GM06990 (cell line): Measurements from ENCODE around the gene SULT2B1.
"Not testable (repeated sequence)": the region's sequence is repeated elsewhere in the genome, so short reads cannot be mapped to it uniquely, and the experiment has no call there.

Experiments used
- DNase-seq: peaks from one replicate; pipeline ENCODE4 v3.0.0-alpha.2; 2011; ENCODE audit not compliant: insufficient read length; ENCODE audit errors: extremely low read depth
- H3K27me3 ChIP-seq: replicated peaks from 2 replicates; pipeline ENCODE4 v1.6.0; 2011; ENCODE audit warnings: low read length; ENCODE audit not compliant: control insufficient read depth, insufficient read depth
- H3K36me3 ChIP-seq: 2 replicates; pipeline ENCODE4 v1.5.1; 2011; ENCODE audit warnings: low read length; ENCODE audit not compliant: control insufficient read depth, insufficient read depth
- H3K4me3 ChIP-seq: replicated peaks from 2 replicates; pipeline ENCODE4 v1.5.1; 2011; ENCODE audit warnings: low read depth, mild to moderate bottlenecking, control low read depth, low read length
- TF ChIP-seq, protein P1 (sequence below): IDR thresholded peaks from 2 replicates; pipeline ENCODE4 v1.5.1; 2011; ENCODE audit warnings: low read length, control low read depth, mild to moderate bottlenecking, inconsistent platforms; ENCODE audit not compliant: insufficient read depth, poor library complexity, severe bottlenecking

Gene SULT2B1

DNA sequence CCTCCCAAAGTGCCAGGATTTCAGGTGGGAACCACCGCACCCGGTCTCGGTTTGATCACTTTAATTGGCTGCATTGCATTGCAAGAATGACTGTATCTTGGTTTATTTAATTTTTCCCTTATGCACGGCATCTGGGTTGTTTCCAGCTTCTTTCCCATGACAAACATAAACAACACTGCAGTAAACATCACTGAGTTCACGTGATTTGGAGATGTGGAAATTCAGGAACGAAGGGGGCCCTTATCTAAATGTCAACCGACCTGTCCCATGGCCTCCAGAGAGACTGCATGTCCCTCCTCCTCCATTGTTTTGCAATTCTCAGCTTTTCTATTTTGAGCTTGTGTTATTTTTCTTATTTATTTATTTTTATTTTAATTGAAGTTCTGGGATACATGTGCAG, 14.4 kb upstream of the SULT2B1 start:
- Histone ChIP-seq H3K4me3 (no peak overlapping the region), H3K27me3 (no peaks in the 10 kb centered on the region), H3K36me3 (no peaks in the 10 kb centered on the region)
- no peak for DNase-seq
- TF ChIP-seq, protein P1, sequence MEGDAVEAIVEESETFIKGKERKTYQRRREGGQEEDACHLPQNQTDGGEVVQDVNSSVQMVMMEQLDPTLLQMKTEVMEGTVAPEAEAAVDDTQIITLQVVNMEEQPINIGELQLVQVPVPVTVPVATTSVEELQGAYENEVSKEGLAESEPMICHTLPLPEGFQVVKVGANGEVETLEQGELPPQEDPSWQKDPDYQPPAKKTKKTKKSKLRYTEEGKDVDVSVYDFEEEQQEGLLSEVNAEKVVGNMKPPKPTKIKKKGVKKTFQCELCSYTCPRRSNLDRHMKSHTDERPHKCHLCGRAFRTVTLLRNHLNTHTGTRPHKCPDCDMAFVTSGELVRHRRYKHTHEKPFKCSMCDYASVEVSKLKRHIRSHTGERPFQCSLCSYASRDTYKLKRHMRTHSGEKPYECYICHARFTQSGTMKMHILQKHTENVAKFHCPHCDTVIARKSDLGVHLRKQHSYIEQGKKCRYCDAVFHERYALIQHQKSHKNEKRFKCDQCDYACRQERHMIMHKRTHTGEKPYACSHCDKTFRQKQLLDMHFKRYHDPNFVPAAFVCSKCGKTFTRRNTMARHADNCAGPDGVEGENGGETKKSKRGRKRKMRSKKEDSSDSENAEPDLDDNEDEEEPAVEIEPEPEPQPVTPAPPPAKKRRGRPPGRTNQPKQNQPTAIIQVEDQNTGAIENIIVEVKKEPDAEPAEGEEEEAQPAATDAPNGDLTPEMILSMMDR, result no peak

DNA sequence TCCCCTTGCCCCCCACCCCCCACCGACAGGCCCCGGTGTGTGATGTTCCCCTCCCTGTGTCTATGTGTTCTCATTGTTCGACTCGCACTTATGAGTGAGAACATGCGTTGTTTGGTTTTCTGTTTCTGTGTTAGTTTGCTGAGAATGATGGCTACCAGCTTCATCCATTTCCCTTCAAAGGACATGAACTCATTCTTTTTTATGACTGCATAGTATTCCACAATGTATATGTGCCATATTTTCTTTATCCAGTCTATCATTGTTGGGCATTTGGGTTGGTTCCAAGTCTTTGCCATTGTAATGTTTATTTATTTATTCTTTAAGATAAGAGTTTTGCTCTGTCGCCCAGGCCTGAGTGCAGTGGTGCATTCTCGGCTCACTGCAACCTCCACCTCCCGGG, 13.9 kb upstream of the SULT2B1 start:
- H3K36me3 ChIP-seq, H3K4me3 ChIP-seq, H3K27me3 ChIP-seq, DNase-seq: not testable (repeated sequence)

DNA sequence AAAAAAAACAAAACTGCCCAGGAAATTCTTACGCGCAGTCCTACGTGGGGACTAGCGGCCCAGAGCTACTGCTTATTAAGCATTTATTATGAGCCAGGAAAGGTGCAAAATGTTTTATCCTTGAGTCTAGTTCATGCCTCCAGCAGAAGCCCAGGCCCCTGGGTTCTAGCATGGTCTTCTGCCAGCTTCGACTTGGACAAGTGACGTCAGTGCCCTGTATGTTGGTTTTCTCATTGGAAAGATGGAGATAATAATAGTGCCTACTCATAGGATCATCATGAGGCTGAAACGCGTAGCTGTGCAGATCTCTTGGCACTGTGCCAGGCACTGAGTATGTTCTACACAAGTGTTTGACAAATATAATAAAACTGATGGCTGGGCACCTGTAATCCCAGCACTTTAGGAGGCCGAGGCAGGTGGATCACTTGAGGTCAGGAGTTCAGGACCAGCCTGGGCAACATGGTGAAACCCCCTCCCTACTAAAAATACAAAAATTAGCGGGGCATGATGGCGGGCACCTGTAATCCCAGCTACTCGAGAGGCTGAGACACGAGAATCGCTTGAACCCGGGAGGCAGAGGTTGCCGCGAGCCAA, 12.4 kb upstream of the SULT2B1 start:
- H3K36me3 ChIP-seq, result no peaks in the 10 kb centered on the region
- DNase-seq, result no peak
- no peaks in the 10 kb centered on the region for H3K27me3 ChIP-seq
- H3K4me3 ChIP-seq, result no peak overlapping the region
- TF ChIP-seq, protein P1, result no peak

DNA sequence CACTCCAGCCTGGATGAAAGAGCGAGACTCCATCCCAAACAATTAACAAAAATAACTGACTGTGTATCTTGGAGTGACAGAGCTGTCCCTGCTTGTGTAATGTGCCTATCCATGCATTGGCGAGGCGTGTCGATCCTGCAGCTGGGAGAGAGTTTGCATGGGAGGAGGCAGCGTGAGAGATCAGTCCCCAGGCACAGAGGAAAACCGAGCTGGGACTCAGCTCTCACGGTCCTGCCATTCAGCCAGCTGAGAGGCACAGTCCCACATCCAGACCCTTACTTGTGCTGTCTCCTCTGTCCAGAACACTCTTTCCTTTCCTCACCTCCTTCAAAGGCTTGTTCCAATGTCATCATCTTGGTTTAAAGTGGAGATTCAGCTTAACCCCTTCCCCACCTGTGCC, 11.9 kb upstream of the SULT2B1 start:
- Histone ChIP-seq H3K36me3 (no peaks in the 10 kb centered on the region), H3K27me3 (no peaks in the 10 kb centered on the region), H3K4me3 (no peak overlapping the region)
- no peak for DNase-seq
- TF ChIP-seq, protein P1, result no peak

DNA sequence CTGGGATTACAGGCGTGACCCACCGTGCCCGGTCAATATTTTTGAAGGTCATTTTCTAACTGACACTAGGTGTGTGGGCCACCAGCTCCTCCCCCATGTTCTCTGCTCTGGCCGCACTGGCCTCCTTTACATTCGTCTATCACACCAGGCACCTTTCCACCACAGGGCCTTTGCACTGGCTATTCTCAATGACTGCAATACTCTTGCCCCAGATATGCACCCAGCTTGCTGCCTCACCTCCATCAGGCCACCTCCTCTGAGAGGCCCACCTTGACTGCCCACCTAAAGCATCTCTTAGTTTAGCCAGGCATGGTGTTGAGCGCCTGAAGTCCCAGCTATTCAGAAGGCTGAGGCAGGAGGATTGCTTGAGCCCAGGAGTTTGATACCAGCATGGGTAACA, 10.2 kb upstream of the SULT2B1 start:
- Histone ChIP-seq H3K36me3 (no peaks in the 10 kb centered on the region), H3K4me3 (no peak overlapping the region), H3K27me3 (no peaks in the 10 kb centered on the region)
- DNase-seq, result no peak
- TF ChIP-seq, protein P1, result no peak

DNA sequence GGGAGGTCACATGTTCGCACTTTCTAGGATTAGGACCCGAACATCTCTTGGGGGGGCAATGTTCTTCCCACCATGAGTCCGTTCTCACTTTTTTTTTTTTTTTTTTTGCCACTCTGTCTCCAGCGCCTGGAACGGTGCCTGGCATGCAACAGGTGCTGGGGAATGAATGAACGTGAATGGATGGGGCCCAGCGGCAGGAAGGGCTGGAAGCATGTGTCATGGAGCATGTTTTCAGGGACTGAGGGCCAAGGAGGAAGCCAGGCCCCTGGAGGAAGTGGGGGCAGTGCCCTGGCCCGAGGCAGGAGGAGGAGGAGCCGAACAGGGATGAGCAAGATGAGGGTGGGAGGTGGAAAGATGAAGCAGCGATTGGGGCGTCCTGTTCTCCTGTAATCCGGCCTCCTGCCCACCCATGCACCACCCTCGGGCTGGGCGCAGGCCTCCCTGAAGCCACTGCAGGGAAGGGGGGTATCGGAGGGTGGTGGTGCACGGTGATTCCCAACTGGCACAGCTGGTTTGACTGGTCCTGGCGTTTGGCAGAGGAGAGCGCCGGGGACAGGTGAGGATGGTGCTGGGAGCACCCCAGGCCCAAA, 8.8 kb upstream of the SULT2B1 start:
- Histone ChIP-seq H3K4me3 (no peak overlapping the region), H3K36me3 (no peaks in the 10 kb centered on the region), H3K27me3 (no peaks in the 10 kb centered on the region)
- no peak for DNase-seq
- TF ChIP-seq, protein P1, result no peak
